ENCODE measurements around the gene CEP128.

Gene CEP128

GRCh38 chr14:80979951-80980350, 38.4 kb upstream of the CEP128 start:
- TF ChIP-seq CTCF (IDR thresholded peaks at IDR 0.05), result no peak

GRCh38 chr14:80978403-80978802, 36.9 kb upstream of the CEP128 start:
- TF ChIP-seq CTCF (IDR thresholded peaks at IDR 0.05), result no peak

- no peak for TF ChIP-seq CTCF (IDR thresholded peaks at IDR 0.05)
These were observed 35.7 kb upstream of the CEP128 start for GRCh38 chr14:80977221-80977620.

GRCh38 chr14:80974679-80975078, 33.1 kb upstream of the CEP128 start:
- no peak for TF ChIP-seq CTCF (IDR thresholded peaks at IDR 0.05)

GRCh38 chr14:80973931-80974641, 32.5 kb upstream of the CEP128 start:
- no peak for TF ChIP-seq CTCF (IDR thresholded peaks at IDR 0.05)

GRCh38 chr14:80965037-80965436, 23.5 kb upstream of the CEP128 start:
- no peak for TF ChIP-seq CTCF (IDR thresholded peaks at IDR 0.05)

GRCh38 chr14:80959496-80959895, 18.0 kb upstream of the CEP128 start:
- no peak for TF ChIP-seq CTCF (IDR thresholded peaks at IDR 0.05)

GRCh38 chr14:80958939-80959338, 17.4 kb upstream of the CEP128 start:
- no peak for TF ChIP-seq CTCF (IDR thresholded peaks at IDR 0.05)

Data from LNCAP (cell line).